ENCODE results near the gene SLC22A17. TPM values are rescaled to one million over a fixed set of nuclear protein-coding genes. Genes with fewer than 3 reads are reported as not detected.
"Not testable (repeated sequence)": the region's sequence is repeated elsewhere in the genome, so short reads cannot be mapped to it uniquely, and the experiment has no call there.

The SLC22A17 gene
- polyA plus RNA-seq (2011; rRNA removed) (9.0 and 14.0 TPM in 2 replicates), polyA minus RNA-seq (2011; rRNA and poly(A)+ RNA removed) (5.3 and 5.5 TPM in 2 replicates)

GRCh38 chr14:23352506-23353432, at the start of gene SLC22A17:
SLC22A17 (minus strand) TSS chr14:23352887.
- CTCF ChIA-PET: interaction anchor here (0.5 to 1.9 kb wide), 7 partner anchors 15 to 384 kb away, joined by 3 to 15 read pairs (median 3); partner anchors contain the start of gene IL25
- DNase-seq (ENCODE audit: low read depth): peak; percentile 33
- no peaks in the 10 kb centered on the region for H3K36me3 ChIP-seq (ENCODE audit: control insufficient read depth, insufficient read depth, low read length)
- POLR2A ChIA-PET: interaction anchor here (0.6 to 0.8 kb wide), 3 partner anchors 11 to 31 kb away, joined by 3 read pairs; no protein-coding TSS in a partner anchor
- 0 out of 2 replicates have a peak, but pooled peaks have one; percentile 33 for TF ChIP-seq CTCF (IDR thresholded peaks at IDR 0.05; ENCODE audit: insufficient read depth, low read depth, low read length)
- H3K27me3 ChIP-seq (ENCODE audit: control insufficient read depth, insufficient read depth, low read length): peaks cover 1% of the 10 kb centered on the region; the same call in 1 of the 2 replicates
- peak within 1 kb of the TSS; percentile 74 for H3K4me3 ChIP-seq (ENCODE audit: low read depth, low read length)

- Histone ChIP-seq H3K36me3 (ENCODE audit: control insufficient read depth, insufficient read depth, low read length) (no peaks in the 10 kb centered on the region), H3K27me3 (ENCODE audit: control insufficient read depth, insufficient read depth, low read length) (peaks cover 8% of the 10 kb centered on the region), H3K4me3 (ENCODE audit: low read depth, low read length) (no peak overlapping the region)
- TF ChIP-seq CTCF (IDR thresholded peaks at IDR 0.05; ENCODE audit: insufficient read depth, low read depth, low read length): no peak
- ChIA-PET POLR2A (no interaction called here), CTCF (no interaction called here)
- no peak for DNase-seq (ENCODE audit: low read depth)
These were observed 48.6 kb upstream of the SLC22A17 start for GRCh38 chr14:23401291-23401690.

- DNase-seq (ENCODE audit: low read depth); CTCF ChIA-PET; H3K36me3 ChIP-seq (ENCODE audit: control insufficient read depth, insufficient read depth, low read length); H3K27me3 ChIP-seq (ENCODE audit: control insufficient read depth, insufficient read depth, low read length); POLR2A ChIA-PET; H3K4me3 ChIP-seq (ENCODE audit: low read depth, low read length): not testable (repeated sequence)
These were observed 47.9 kb upstream of the SLC22A17 start for GRCh38 chr14:23400496-23401149.

GRCh38 chr14:23399591-23399990, 46.9 kb upstream of the SLC22A17 start:
- Histone ChIP-seq H3K36me3 (ENCODE audit: control insufficient read depth, insufficient read depth, low read length) (no peaks in the 10 kb centered on the region), H3K27me3 (ENCODE audit: control insufficient read depth, insufficient read depth, low read length) (peaks cover 5% of the 10 kb centered on the region), H3K4me3 (ENCODE audit: low read depth, low read length) (no peak overlapping the region)
- POLR2A ChIA-PET: no interaction called here
- DNase-seq (ENCODE audit: low read depth): no peak
- TF ChIP-seq CTCF (IDR thresholded peaks at IDR 0.05; ENCODE audit: insufficient read depth, low read depth, low read length): no peak
- CTCF ChIA-PET: interaction anchor here (1.7 kb wide), 1 partner anchor 19 kb away, joined by 5 read pairs; no protein-coding TSS in a partner anchor

GRCh38 chr14:23399136-23399535, 46.4 kb upstream of the SLC22A17 start:
- no peaks in the 10 kb centered on the region for H3K36me3 ChIP-seq (ENCODE audit: control insufficient read depth, insufficient read depth, low read length)
- peaks cover 5% of the 10 kb centered on the region; the same call in 1 of the 2 replicates for H3K27me3 ChIP-seq (ENCODE audit: control insufficient read depth, insufficient read depth, low read length)
- DNase-seq (ENCODE audit: low read depth): no peak
- no peak overlapping the region for H3K4me3 ChIP-seq (ENCODE audit: low read depth, low read length)
- no peak for TF ChIP-seq CTCF (IDR thresholded peaks at IDR 0.05; ENCODE audit: insufficient read depth, low read depth, low read length)
- ChIA-PET POLR2A (no interaction called here), CTCF (interaction anchor here (1.7 kb wide), 1 partner anchor 18 kb away, joined by 5 read pairs; no protein-coding TSS in a partner anchor)

All from BJ (cell line).